ENCODE results near the gene CUL3. TPM values are rescaled to one million over a fixed set of nuclear protein-coding genes. Genes with fewer than 3 reads are reported as not detected.

Gene CUL3
- total and polyA plus RNA-seq, 2 experiments from 2014 or later = 86.0 to 125 TPM

DNA sequence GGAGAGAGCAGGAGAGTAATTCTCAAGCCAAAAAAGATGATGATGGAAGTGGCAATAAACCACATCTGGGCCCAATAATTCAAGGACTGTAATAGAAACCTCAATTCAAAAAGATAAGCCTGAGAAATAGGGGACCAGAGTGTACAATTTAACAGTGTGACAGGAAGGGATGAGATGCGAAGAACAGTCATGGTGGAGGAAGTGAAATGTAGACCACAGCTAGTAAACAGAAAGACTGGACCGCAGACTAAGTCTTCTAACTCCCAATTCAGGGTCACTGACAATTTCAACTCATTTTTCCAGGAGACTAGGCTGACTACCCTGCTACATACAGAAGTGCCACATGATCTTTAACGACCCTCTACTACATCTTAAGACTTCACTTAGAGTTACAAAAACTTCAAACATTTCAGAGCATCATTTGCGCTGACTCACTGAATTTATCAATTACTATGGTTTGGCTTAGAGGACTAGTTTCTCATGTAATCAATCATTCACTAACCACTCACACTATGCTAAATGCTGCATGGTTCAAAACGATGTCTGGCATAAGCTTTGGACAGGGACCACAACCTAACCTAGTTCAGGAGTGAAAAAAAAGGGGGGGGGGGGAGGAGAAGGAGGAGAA, 9.0 kb downstream of the CUL3 start:
- Histone ChIP-seq H3K9me2 (ENCODE audit: insufficient read depth) (no peaks in the 10 kb centered on the region), H3K4me3 (no peak overlapping the region), H3K36me3 (ENCODE audit: insufficient read depth) (no peaks in the 10 kb centered on the region), H3K4me2 (no peak overlapping the region), H3F3A (replicated peaks; ENCODE audit: low read depth) (no peaks in the 10 kb centered on the region), H3K4me1 (ENCODE audit: insufficient read depth) (peaks cover 75% of the 10 kb centered on the region), H3K27ac (ENCODE audit: low read depth) (no peak overlapping the region), H3K79me2 (replicated peaks; ENCODE audit: insufficient read depth) (peaks cover 100% of the 10 kb centered on the region), H2AFZ (no peak overlapping the region), H4K20me1 (replicated peaks; ENCODE audit: insufficient read depth) (peaks cover 62% of the 10 kb centered on the region), H3K27me3 (ENCODE audit: insufficient read depth) (no peaks in the 10 kb centered on the region)
- H3K4me1 Mint-ChIP-seq = peaks cover 72% of the 10 kb centered on the region
- no peaks in the 10 kb centered on the region for H3K27me3 Mint-ChIP-seq (ENCODE audit: insufficient read depth, low read depth, poor library complexity)
- TF ChIP-seq, protein P1, sequence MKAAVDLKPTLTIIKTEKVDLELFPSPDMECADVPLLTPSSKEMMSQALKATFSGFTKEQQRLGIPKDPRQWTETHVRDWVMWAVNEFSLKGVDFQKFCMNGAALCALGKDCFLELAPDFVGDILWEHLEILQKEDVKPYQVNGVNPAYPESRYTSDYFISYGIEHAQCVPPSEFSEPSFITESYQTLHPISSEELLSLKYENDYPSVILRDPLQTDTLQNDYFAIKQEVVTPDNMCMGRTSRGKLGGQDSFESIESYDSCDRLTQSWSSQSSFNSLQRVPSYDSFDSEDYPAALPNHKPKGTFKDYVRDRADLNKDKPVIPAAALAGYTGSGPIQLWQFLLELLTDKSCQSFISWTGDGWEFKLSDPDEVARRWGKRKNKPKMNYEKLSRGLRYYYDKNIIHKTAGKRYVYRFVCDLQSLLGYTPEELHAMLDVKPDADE (IDR thresholded peaks at IDR 0.05) = no peak
- no peak for TF ChIP-seq ZNF331 (CRISPR knock-in tag; IDR thresholded peaks at IDR 0.05; ENCODE audit: low read depth)
- TF ChIP-seq CREB1 (CRISPR knock-in tag; IDR thresholded peaks at IDR 0.05; ENCODE audit: low read depth) = no peak
- no peak for TF ChIP-seq POLR2AphosphoS5 (IDR thresholded peaks at IDR 0.05; ENCODE audit: low read depth)
- TF ChIP-seq, protein P2, sequence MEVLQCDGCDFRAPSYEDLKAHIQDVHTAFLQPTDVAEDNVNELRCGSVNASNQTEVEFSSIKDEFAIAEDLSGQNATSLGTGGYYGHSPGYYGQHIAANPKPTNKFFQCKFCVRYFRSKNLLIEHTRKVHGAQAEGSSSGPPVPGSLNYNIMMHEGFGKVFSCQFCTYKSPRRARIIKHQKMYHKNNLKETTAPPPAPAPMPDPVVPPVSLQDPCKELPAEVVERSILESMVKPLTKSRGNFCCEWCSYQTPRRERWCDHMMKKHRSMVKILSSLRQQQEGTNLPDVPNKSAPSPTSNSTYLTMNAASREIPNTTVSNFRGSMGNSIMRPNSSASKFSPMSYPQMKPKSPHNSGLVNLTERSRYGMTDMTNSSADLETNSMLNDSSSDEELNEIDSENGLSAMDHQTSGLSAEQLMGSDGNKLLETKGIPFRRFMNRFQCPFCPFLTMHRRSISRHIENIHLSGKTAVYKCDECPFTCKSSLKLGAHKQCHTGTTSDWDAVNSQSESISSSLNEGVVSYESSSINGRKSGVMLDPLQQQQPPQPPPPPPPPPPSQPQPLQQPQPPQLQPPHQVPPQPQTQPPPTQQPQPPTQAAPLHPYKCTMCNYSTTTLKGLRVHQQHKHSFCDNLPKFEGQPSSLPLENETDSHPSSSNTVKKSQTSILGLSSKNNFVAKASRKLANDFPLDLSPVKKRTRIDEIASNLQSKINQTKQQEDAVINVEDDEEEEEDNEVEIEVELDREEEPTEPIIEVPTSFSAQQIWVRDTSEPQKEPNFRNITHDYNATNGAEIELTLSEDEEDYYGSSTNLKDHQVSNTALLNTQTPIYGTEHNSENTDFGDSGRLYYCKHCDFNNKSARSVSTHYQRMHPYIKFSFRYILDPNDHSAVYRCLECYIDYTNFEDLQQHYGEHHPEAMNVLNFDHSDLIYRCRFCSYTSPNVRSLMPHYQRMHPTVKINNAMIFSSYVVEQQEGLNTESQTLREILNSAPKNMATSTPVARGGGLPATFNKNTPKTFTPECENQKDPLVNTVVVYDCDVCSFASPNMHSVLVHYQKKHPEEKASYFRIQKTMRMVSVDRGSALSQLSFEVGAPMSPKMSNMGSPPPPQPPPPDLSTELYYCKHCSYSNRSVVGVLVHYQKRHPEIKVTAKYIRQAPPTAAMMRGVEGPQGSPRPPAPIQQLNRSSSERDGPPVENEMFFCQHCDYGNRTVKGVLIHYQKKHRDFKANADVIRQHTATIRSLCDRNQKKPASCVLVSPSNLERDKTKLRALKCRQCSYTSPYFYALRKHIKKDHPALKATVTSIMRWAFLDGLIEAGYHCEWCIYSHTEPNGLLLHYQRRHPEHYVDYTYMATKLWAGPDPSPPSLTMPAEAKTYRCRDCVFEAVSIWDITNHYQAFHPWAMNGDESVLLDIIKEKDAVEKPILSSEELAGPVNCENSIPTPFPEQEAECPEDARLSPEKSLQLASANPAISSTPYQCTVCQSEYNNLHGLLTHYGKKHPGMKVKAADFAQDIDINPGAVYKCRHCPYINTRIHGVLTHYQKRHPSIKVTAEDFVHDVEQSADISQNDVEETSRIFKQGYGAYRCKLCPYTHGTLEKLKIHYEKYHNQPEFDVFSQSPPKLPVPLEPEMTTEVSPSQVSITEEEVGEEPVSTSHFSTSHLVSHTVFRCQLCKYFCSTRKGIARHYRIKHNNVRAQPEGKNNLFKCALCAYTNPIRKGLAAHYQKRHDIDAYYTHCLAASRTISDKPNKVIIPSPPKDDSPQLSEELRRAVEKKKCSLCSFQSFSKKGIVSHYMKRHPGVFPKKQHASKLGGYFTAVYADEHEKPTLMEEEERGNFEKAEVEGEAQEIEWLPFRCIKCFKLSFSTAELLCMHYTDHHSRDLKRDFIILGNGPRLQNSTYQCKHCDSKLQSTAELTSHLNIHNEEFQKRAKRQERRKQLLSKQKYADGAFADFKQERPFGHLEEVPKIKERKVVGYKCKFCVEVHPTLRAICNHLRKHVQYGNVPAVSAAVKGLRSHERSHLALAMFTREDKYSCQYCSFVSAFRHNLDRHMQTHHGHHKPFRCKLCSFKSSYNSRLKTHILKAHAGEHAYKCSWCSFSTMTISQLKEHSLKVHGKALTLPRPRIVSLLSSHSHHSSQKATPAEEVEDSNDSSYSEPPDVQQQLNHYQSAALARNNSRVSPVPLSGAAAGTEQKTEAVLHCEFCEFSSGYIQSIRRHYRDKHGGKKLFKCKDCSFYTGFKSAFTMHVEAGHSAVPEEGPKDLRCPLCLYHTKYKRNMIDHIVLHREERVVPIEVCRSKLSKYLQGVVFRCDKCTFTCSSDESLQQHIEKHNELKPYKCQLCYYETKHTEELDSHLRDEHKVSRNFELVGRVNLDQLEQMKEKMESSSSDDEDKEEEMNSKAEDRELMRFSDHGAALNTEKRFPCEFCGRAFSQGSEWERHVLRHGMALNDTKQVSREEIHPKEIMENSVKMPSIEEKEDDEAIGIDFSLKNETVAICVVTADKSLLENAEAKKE (CRISPR knock-in tag; IDR thresholded peaks at IDR 0.05) = no peak
- no peak for TF ChIP-seq EZH2 (IDR thresholded peaks at IDR 0.05; ENCODE audit: low read depth, unreplicated experiment)
- TF ChIP-seq, protein P3, sequence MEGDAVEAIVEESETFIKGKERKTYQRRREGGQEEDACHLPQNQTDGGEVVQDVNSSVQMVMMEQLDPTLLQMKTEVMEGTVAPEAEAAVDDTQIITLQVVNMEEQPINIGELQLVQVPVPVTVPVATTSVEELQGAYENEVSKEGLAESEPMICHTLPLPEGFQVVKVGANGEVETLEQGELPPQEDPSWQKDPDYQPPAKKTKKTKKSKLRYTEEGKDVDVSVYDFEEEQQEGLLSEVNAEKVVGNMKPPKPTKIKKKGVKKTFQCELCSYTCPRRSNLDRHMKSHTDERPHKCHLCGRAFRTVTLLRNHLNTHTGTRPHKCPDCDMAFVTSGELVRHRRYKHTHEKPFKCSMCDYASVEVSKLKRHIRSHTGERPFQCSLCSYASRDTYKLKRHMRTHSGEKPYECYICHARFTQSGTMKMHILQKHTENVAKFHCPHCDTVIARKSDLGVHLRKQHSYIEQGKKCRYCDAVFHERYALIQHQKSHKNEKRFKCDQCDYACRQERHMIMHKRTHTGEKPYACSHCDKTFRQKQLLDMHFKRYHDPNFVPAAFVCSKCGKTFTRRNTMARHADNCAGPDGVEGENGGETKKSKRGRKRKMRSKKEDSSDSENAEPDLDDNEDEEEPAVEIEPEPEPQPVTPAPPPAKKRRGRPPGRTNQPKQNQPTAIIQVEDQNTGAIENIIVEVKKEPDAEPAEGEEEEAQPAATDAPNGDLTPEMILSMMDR (conservative IDR thresholded peaks at IDR 0.05; ENCODE audit: low read depth in 2 of 2) = no peak
- no peak for TF ChIP-seq NANOG (IDR thresholded peaks at IDR 0.05; ENCODE audit: borderline replicate concordance)
- no peak for TF ChIP-seq ZNF114 (CRISPR knock-in tag; IDR thresholded peaks at IDR 0.05)
- TF ChIP-seq JUNB (IDR thresholded peaks at IDR 0.05; ENCODE audit: unreplicated experiment) = no peak
- no peak for TF ChIP-seq EZH2phosphoT487 (IDR thresholded peaks at IDR 0.05; ENCODE audit: unreplicated experiment)
- TF ChIP-seq REST (IDR thresholded peaks at IDR 0.05; ENCODE audit: unreplicated experiment) = no peak
- TF ChIP-seq STAT1 (IDR thresholded peaks at IDR 0.05; ENCODE audit: unreplicated experiment) = no peak
- DNase-seq (ENCODE audit: low spot score) (no peak), ATAC-seq (no peak)
- peak overlapping the region; percentile 24; the same call in 1 of the 2 replicates for H3K27ac Mint-ChIP-seq
- H3K4me3 Mint-ChIP-seq = no peak overlapping the region; the same call in 2 of the 3 replicates
- H3K9me3 Mint-ChIP-seq = no peaks in the 10 kb centered on the region
- 0 out of 3 replicates have a peak, but pooled peaks cover 3% of the 10 kb centered on the region for H3K36me3 Mint-ChIP-seq (ENCODE audit: low read depth)

Data from GM23338 (cell line).